GM12874 (cell line): ENCODE results near the gene EARS2.

Source experiments
- TF ChIP-seq, protein P1 (sequence below): IDR thresholded peaks from 2 replicates; pipeline ENCODE4 v1.5.1; 2011; ENCODE audit warnings: low read depth, mild to moderate bottlenecking, control low read depth, low read length, moderate library complexity; ENCODE audit not compliant: insufficient read depth

Gene EARS2

GRCh38 chr16:23479138-23479537, 78.0 kb downstream of the EARS2 start:
- TF ChIP-seq, protein P1, sequence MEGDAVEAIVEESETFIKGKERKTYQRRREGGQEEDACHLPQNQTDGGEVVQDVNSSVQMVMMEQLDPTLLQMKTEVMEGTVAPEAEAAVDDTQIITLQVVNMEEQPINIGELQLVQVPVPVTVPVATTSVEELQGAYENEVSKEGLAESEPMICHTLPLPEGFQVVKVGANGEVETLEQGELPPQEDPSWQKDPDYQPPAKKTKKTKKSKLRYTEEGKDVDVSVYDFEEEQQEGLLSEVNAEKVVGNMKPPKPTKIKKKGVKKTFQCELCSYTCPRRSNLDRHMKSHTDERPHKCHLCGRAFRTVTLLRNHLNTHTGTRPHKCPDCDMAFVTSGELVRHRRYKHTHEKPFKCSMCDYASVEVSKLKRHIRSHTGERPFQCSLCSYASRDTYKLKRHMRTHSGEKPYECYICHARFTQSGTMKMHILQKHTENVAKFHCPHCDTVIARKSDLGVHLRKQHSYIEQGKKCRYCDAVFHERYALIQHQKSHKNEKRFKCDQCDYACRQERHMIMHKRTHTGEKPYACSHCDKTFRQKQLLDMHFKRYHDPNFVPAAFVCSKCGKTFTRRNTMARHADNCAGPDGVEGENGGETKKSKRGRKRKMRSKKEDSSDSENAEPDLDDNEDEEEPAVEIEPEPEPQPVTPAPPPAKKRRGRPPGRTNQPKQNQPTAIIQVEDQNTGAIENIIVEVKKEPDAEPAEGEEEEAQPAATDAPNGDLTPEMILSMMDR: no peak

- TF ChIP-seq, protein P1: no peak
Measured at GRCh38 chr16:23478566-23478965, 78.6 kb downstream of the EARS2 start.

DNA sequence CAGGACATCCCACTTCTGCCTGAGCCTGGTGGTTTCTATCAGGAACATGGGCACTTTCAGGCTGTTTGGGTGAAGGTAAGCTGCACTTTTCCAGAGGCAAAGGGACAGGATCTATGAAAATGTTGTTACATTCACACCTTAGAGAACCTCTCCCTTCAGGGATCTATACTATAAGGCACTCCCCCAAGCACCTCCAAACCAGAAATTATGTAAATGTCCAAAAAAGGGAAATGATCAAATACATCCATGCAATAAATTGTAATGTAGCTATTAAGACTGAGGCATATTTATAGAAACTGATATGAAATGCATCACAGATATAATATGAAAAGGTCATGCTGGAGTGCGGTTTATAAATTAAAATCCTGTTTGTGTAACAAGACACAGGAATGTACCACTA, 80.9 kb downstream of the EARS2 start:
- TF ChIP-seq, protein P1: no peak
